ENCODE results near the gene CD53.

Gene CD53

GRCh38 chr1:110893908-110894490 lies 21.1 kb downstream of the CD53 start:
- TF ChIP-seq POLR2A (IDR thresholded peaks at IDR 0.05; ENCODE audit: extremely low read depth, insufficient read length) (no peak), CTCF (IDR thresholded peaks at IDR 0.05; ENCODE audit: low read depth, low read length) (no peak)
- H3K4me3 ChIP-seq (ENCODE audit: low read depth, low read length): no peak overlapping the region
- no peak for DNase-seq (ENCODE audit: low read depth)

- peak; percentile 23 for DNase-seq (ENCODE audit: low read depth)
- TF ChIP-seq MYC (IDR thresholded peaks at IDR 0.05; ENCODE audit: low read depth, low read length) (no peak), MAX (IDR thresholded peaks at IDR 0.05; ENCODE audit: low read depth, low read length) (no peak), CTCF (IDR thresholded peaks at IDR 0.05; ENCODE audit: low read depth, low read length) (no peak), POLR2A (IDR thresholded peaks at IDR 0.05; ENCODE audit: extremely low read depth, insufficient read length) (no peak)
Observed at GRCh38 chr1:110896090-110896489, 23.1 kb downstream of the CD53 start.

GRCh38 chr1:110897681-110898080 lies 24.7 kb downstream of the CD53 start:
- no peak for DNase-seq (ENCODE audit: low read depth)
- H3K4me3 ChIP-seq (ENCODE audit: low read depth, low read length): no peak overlapping the region
- no peak for TF ChIP-seq MYC (IDR thresholded peaks at IDR 0.05; ENCODE audit: low read depth, low read length)
- TF ChIP-seq POLR2A (IDR thresholded peaks at IDR 0.05; ENCODE audit: extremely low read depth, insufficient read length): no peak
- TF ChIP-seq CTCF (IDR thresholded peaks at IDR 0.05; ENCODE audit: low read depth, low read length): no peak
- TF ChIP-seq MAX (IDR thresholded peaks at IDR 0.05; ENCODE audit: low read depth, low read length): no peak

More at GRCh38 chr1:110896090-110896489, 23.1 kb downstream of the CD53 start:
- H3K4me3 ChIP-seq (ENCODE audit: low read depth, low read length): no peak overlapping the region

GRCh38 chr1:110898734-110899457 lies 25.9 kb downstream of the CD53 start:
- no peak for DNase-seq (ENCODE audit: low read depth)
- no peak overlapping the region for H3K4me3 ChIP-seq (ENCODE audit: low read depth, low read length)
- TF ChIP-seq POLR2A (IDR thresholded peaks at IDR 0.05; ENCODE audit: extremely low read depth, insufficient read length) (no peak), CTCF (IDR thresholded peaks at IDR 0.05; ENCODE audit: low read depth, low read length) (no peak), MYC (IDR thresholded peaks at IDR 0.05; ENCODE audit: low read depth, low read length) (no peak), MAX (IDR thresholded peaks at IDR 0.05; ENCODE audit: low read depth, low read length) (no peak)

GRCh38 chr1:110899458-110899843 lies 26.5 kb downstream of the CD53 start:
- TF ChIP-seq MYC (IDR thresholded peaks at IDR 0.05; ENCODE audit: low read depth, low read length): no peak
- no peak for TF ChIP-seq POLR2A (IDR thresholded peaks at IDR 0.05; ENCODE audit: extremely low read depth, insufficient read length)
- TF ChIP-seq CTCF (IDR thresholded peaks at IDR 0.05; ENCODE audit: low read depth, low read length): no peak
- TF ChIP-seq MAX (IDR thresholded peaks at IDR 0.05; ENCODE audit: low read depth, low read length): no peak
- H3K4me3 ChIP-seq (ENCODE audit: low read depth, low read length): no peak overlapping the region
- DNase-seq (ENCODE audit: low read depth): no peak
